ENCODE results near the gene HM13.
"Not testable (repeated sequence)": the region's sequence is repeated elsewhere in the genome, so short reads cannot be mapped to it uniquely, and the experiment has no call there.

Gene HM13

GRCh38 chr20:31568041-31568731 is 53.9 kb downstream of the HM13 start:
- DNase-seq, result no peak

- DNase-seq, result no peak
Measured at GRCh38 chr20:31568773-31569162, 54.5 kb downstream of the HM13 start.

- DNase-seq, result peak; percentile 62
Measured at GRCh38 chr20:31569163-31570020, 55.1 kb downstream of the HM13 start.

- DNase-seq, result no peak
Measured at GRCh38 chr20:31570021-31570463, 55.8 kb downstream of the HM13 start.

GRCh38 chr20:31570735-31571617 is 56.7 kb downstream of the HM13 start:
- DNase-seq, result no peak

- no peak for DNase-seq
Measured at GRCh38 chr20:31572042-31572700, 57.9 kb downstream of the HM13 start.

GRCh38 chr20:31572701-31573554 is 58.7 kb downstream of the HM13 start:
- DNase-seq, result peak; percentile 87

- no peak for DNase-seq
Measured at GRCh38 chr20:31573555-31574321, 59.5 kb downstream of the HM13 start.

GRCh38 chr20:31574986-31575385 is 60.7 kb downstream of the HM13 start:
- DNase-seq, result not testable (repeated sequence)

GRCh38 chr20:31576751-31577150 is 62.5 kb downstream of the HM13 start:
- DNase-seq, result no peak

- no peak for DNase-seq
Measured at GRCh38 chr20:31577194-31577593, 63.0 kb downstream of the HM13 start.

GRCh38 chr20:31578448-31579138 is 64.4 kb downstream of the HM13 start:
- no peak for DNase-seq

- no peak for DNase-seq
Measured at GRCh38 chr20:31579245-31579644, 65.0 kb downstream of the HM13 start.

- not testable (repeated sequence) for DNase-seq
Measured at GRCh38 chr20:31579941-31580651, 65.9 kb downstream of the HM13 start.

- no peak for DNase-seq
Measured at GRCh38 chr20:31580706-31581105, 66.5 kb downstream of the HM13 start.

- DNase-seq, result no peak
Measured at GRCh38 chr20:31581391-31581790, 67.1 kb downstream of the HM13 start.

GRCh38 chr20:31587545-31588389 is 73.5 kb downstream of the HM13 start:
- DNase-seq, result no peak

- DNase-seq, result no peak
Measured at GRCh38 chr20:31590717-31591225, 76.5 kb downstream of the HM13 start.

Measured in CD4-positive, alpha-beta T cell treated with Interleukin-15 for 1 hour (primary cell).